Measurements from ENCODE around the gene FZD1.

The FZD1 gene

DNA sequence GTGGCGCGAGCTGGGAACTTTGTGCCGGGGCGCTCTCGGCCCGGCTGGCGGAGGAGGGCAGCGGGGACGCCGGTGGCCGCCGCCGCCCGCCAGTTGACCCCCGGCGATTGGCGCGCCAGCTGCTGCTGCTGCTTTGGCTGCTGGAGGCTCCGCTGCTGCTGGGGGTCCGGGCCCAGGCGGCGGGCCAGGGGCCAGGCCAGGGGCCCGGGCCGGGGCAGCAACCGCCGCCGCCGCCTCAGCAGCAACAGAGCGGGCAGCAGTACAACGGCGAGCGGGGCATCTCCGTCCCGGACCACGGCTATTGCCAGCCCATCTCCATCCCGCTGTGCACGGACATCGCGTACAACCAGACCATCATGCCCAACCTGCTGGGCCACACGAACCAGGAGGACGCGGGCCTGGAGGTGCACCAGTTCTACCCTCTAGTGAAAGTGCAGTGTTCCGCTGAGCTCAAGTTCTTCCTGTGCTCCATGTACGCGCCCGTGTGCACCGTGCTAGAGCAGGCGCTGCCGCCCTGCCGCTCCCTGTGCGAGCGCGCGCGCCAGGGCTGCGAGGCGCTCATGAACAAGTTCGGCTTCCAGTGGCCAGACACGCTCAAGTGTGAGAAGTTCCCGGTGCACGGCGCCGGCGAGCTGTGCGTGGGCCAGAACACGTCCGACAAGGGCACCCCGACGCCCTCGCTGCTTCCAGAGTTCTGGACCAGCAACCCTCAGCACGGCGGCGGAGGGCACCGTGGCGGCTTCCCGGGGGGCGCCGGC is 870 bp downstream of the FZD1 start:
- no peak for DNase-seq (ENCODE audit: low read depth)

DNA sequence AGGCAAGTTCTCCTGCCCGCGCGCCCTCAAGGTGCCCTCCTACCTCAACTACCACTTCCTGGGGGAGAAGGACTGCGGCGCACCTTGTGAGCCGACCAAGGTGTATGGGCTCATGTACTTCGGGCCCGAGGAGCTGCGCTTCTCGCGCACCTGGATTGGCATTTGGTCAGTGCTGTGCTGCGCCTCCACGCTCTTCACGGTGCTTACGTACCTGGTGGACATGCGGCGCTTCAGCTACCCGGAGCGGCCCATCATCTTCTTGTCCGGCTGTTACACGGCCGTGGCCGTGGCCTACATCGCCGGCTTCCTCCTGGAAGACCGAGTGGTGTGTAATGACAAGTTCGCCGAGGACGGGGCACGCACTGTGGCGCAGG is 1.4 kb downstream of the FZD1 start:
- DNase-seq (ENCODE audit: low read depth): no peak

DNA sequence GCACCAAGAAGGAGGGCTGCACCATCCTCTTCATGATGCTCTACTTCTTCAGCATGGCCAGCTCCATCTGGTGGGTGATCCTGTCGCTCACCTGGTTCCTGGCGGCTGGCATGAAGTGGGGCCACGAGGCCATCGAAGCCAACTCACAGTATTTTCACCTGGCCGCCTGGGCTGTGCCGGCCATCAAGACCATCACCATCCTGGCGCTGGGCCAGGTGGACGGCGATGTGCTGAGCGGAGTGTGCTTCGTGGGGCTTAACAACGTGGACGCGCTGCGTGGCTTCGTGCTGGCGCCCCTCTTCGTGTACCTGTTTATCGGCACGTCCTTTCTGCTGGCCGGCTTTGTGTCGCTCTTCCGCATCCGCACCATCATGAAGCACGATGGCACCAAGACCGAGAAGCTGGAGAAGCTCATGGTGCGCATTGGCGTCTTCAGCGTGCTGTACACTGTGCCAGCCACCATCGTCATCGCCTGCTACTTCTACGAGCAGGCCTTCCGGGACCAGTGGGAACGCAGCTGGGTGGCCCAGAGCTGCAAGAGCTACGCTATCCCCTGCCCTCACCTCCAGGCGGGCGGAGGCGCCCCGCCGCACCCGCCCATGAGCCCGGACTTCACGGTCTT is 1.9 kb downstream of the FZD1 start:
- no peak for DNase-seq (ENCODE audit: low read depth)

DNA sequence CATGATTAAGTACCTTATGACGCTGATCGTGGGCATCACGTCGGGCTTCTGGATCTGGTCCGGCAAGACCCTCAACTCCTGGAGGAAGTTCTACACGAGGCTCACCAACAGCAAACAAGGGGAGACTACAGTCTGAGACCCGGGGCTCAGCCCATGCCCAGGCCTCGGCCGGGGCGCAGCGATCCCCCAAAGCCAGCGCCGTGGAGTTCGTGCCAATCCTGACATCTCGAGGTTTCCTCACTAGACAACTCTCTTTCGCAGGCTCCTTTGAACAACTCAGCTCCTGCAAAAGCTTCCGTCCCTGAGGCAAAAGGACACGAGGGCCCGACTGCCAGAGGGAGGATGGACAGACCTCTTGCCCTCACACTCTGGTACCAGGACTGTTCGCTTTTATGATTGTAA is 2.5 kb downstream of the FZD1 start:
- DNase-seq (ENCODE audit: low read depth): no peak

DNA sequence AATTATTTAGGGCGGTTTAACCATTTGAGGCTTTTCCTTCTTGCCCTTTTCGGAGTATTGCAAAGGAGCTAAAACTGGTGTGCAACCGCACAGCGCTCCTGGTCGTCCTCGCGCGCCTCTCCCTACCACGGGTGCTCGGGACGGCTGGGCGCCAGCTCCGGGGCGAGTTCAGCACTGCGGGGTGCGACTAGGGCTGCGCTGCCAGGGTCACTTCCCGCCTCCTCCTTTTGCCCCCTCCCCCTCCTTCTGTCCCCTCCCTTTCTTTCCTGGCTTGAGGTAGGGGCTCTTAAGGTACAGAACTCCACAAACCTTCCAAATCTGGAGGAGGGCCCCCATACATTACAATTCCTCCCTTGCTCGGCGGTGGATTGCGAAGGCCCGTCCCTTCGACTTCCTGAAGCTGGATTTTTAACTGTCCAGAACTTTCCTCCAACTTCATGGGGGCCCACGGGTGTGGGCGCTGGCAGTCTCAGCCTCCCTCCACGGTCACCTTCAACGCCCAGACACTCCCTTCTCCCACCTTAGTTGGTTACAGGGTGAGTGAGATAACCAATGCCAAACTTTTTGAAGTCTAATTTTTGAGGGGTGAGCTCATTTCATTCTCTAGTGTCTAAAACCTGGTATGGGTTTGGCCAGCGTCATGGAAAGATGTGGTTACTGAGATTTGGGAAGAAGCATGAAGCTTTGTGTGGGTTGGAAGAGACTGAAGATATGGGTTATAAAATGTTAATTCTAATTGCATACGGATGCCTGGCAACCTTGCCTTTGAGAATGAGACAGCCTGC is 3.1 kb downstream of the FZD1 start:
- no peak for DNase-seq (ENCODE audit: low read depth)

DNA sequence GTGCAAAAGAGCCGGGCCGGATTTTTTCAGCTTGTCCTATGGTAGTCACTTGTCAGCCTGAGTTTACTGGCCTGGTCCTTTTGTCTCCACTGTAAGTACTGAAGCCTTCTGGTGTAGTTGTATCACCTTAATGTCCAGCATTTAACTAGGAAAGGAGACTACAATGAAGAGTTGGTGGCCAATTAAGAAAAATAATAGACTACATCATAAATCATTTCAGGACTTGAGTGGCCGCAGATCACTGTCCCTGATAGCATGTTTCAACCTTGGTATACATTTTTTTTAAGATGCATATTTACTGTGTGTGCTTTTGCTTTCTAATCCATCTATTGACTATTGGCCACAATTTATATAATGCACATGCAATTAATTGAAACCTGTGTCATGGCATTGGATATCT is 6.1 kb downstream of the FZD1 start:
- DNase-seq (ENCODE audit: low read depth): no peak

DNA sequence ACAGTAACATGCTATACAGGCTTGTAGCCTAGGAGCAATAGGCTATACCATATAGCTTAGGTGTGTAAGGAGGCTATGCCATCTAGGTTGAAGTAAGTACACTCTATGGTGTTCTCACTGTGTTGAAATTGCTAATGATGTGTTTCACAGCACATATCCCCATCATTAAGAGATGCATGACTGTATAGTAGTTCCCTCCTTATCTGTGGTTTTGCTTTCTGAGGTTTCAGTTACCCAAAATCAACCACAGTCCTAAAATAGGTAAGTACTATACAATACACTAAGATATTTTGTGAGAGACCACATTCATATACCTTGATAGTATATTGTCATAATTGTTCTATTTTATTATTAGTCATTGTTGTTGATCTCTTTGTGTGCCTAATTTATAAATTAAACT is 12.7 kb downstream of the FZD1 start:
- no peak for DNase-seq (ENCODE audit: low read depth)

DNA sequence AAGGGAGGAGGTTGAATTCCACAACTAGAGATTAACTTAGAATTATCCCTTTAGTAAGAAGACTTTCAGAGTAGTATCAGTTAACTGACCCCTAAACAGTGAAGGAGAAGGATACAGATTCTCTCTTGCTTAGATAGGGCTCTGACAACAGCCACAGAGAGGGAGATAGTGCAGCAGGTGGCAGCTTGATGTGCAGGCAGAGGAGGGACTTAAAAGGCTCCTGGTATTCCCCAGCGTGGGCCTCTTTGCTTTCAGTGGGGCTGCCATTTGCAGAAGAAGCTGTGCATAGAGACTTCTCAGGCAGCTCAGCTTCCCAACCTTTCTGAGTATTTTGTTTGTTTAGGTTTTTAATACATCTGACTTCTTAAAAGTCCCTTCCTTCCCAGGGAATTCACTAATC is 16.0 kb downstream of the FZD1 start:
- DNase-seq (ENCODE audit: low read depth): no peak

DNA sequence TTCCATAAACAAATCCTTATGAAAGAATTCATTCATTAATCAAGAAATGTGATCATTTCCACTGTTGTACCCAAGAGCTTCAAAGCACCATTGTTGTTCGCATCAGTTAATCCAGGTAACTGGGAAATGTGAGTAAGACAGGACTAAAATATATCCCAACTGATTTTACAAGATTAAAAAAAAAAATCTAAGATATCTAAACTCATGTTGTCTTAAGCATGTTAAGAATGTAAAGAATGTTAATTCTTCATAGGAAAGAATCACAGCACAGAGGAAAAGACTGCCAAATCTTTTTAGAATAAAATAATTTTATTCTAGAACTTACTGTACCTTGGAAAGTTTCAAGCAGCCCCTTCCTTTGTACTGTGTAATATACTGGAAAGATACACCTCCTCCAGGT is 16.4 kb downstream of the FZD1 start:
- DNase-seq (ENCODE audit: low read depth): no peak

DNA sequence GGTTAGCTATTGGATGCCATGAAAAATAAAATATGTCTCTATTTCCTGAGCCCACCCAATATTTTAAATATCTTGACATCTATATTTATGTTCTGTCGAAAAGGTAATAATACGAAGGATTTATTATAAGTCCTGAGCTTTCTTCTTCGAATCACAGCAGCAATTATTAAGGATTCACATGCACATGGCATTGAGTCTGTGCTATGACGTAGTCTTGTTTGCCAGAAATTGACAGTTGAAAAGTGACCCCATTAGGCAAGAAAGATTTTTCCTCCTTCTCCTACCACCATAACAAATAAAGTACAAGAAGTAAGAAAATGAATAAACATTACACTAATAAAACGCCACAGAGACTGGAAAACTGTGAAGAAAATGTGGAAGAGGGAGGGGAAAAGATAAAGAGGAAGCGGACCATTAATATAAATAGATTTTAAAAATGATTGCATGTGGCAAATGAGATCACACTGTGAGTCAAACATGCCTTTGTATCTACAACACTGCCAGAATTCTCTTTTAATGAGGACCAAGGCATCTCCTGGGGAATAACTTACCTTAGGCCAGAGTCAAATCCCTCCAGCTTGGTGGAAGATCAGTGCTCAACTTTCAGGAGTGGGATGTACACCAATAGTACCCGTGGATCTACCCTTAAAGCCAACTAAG is 21.6 kb downstream of the FZD1 start:
- DNase-seq (ENCODE audit: low read depth): no peak

DNA sequence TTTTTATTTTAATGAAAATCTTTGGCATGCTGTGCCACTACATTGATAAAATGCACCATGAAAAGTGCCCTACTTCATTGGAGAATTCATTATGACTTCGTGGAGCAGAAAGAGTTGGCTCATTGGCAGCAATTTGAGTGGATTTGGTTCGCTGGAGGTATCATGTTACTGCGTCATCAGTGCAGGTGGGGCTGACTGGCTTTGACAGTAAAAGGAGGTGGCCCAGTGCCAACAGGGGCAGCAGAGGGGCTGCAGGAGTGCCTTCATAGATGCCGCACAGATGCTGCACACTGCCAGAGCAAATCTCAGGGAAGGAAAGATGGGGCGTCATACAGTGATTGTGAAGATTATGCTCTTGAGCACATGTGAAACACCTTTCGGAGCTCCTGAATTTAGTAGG is 22.2 kb downstream of the FZD1 start:
- DNase-seq (ENCODE audit: low read depth): no peak

DNA sequence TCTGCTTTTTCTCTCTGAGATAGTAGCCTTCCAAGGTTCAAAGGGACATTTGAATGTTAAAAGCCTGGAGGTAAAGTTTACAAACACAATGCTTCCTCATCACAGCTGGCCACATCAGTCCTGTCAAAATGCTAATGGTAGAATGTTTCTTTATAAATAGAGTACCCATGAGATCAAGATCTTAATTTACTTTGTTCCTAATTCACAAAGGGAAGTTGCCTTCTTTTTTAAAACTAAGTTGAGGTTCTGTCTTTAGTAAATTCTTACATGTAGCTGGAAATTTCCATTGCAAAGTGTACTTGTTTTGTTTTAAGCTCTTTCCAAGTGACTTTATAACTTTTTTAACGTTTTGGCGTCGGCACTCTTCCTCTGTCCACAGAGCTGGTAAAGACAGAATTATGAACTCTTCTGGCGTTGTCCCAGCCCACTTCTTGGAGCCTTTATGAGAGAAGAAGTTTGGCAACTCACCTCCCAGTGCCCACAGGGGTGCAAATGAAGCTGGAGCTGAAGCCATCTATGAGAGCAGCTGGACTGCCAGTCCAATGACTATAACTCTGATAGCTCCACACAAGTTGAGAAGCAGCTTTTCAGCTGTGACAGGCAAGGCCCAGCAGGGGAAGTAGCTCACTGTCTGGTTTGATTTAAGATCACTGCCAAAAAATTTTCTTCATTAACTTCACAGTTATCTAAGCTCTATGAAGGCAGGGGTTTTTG is 23.3 kb downstream of the FZD1 start:
- DNase-seq (ENCODE audit: low read depth): no peak

DNA sequence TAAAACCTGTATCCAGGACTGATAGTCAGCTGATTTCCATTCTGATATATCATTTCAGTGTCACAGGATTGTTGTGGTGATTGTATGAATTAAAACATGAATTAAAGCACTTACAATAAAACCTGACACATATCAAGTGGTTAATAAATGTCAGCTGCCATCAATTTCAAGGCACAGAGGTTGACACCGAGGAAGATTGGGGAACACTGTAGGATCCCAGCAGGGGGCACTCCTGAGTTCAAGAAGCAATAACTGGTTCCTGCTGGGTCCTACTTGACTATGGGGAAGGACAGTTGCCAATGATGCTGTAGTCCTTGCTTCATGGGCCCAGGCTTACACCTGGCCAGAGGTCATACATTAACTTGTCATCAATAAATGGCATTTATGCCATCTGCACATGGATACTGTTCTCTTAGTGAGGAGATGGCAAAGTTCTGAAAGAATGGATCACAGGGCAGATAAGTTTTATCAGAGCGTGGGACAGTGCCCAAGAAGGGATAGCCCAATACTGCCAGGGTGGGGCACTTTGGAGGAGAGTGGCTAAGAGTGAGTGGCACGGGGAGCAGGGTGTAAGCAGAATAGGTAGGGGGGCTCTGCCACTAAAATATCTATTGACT is 24.1 kb downstream of the FZD1 start:
- no peak for DNase-seq (ENCODE audit: low read depth)

DNA sequence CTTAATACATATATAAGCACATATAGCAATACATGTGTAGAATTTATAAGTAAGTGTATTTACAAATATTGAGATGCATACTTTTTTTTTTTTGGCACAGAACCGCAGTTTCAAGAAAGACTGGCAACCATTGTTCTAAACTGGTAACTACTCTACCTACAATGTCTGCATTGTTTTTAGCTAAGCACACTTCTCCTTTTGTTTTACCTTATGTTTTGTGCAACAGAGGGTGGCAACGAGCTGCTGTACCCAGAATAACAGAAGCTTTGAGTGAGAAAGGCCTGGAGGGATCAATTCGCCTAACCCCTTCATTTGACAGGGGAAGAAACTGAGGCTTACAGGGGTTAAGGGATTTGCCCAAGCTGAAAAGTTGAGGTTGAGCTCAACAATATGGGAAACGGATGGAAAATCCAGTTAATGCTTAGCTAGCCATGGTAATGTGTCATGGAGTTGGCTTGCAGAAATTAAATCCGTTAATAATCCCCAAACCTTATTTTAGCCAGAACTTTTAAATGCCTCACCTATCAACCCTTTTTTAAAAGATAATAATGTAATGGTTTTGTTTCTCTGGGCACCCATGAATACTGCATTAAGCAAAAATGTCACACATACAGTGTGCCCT is 25.5 kb downstream of the FZD1 start:
- DNase-seq (ENCODE audit: low read depth): no peak

DNA sequence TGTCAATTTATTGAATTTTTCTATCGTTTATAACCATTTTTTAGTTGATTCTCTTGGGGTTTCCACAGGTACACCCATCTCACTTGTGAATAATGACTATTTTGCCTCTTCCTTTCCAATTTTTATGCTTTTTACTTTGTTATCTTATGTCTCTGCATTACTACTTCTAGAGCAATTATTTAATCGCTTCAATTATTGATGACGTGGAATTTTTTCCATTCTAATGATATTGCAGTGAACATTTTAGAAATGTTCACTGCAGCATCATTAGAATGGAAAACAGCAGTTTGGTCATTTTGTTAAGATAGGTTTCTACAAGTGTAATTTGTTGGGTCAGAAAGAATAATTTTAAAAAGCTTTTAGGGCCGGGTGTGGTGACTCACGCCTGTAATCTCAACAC is 27.1 kb downstream of the FZD1 start:
- no peak for DNase-seq (ENCODE audit: low read depth)

DNA sequence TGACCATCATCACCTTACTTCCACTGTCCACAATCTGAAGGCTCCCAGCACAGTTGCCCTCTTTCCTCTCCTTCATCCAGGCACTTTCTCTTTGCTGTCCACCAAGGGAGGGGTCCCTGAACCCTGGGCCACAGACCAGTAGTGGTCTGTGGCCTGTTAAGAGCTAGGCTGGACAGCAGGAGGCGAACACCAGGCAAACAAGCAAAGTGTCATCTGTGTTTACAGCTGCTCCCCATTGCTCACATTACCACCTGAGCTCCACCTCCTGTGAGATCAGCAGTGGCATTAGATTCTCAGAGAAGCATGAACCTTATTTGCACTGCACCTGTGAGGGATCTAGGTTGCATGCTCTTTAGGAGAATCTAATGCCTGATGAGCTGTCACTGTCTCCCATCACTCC is 27.7 kb downstream of the FZD1 start:
- no peak for DNase-seq (ENCODE audit: low read depth)

DNA sequence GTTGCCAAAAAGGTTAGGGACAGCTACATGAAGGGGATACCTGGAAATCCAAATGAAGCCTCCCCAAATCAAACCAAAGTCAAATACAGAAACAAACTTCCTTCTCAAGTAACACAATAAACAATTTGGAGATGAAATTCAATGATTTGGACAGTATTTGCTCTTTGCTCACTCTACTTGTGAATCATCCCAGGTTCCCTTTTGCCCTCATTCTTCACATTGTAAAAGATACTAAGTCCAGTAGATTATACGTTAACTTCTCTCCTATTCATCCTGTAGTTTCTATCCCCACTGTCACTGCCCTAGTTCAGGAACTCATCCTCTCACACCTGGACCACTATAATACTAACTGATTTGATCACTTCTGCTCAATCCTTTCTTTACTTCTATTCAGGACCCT is 28.3 kb downstream of the FZD1 start:
- DNase-seq (ENCODE audit: low read depth): no peak

DNA sequence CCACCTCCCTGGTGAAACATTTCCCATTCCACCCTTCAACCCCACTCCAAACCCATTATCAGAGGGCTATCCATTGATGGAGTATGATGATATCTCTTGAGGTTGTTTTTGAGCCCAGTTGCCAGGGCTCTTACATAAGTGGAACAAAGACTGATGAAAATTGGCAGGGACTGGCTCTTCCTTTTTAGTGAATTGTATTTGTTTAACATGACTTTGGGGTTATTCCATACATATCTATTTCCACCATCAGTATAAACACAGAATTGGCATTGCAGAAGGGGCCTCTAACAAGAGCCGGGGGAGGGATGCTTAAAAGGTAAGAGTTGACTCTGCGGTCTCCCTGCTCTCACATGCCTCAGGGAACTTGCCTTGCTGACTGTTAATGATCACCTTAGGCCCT is 28.9 kb downstream of the FZD1 start:
- no peak for DNase-seq (ENCODE audit: low read depth)

DNA sequence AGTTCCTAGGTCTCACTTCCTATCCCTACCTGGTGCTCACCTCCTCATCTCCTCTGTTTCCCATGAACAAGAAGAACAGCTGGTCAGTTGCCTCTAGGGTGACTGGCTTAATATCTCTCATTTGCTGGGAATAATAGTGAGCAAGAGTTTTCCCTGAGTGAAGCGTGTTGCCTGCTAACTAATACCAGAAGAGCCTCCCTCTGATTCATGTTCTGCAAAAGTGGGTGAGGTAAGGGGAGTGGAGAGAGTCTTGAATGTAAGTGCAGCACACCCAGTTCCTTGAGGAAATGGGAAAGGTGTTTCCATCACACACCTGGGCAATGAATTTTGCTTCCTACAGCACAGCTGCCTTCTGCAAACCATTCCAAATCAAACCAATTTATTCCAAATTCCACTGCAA is 29.6 kb downstream of the FZD1 start:
- DNase-seq (ENCODE audit: low read depth): no peak

DNA sequence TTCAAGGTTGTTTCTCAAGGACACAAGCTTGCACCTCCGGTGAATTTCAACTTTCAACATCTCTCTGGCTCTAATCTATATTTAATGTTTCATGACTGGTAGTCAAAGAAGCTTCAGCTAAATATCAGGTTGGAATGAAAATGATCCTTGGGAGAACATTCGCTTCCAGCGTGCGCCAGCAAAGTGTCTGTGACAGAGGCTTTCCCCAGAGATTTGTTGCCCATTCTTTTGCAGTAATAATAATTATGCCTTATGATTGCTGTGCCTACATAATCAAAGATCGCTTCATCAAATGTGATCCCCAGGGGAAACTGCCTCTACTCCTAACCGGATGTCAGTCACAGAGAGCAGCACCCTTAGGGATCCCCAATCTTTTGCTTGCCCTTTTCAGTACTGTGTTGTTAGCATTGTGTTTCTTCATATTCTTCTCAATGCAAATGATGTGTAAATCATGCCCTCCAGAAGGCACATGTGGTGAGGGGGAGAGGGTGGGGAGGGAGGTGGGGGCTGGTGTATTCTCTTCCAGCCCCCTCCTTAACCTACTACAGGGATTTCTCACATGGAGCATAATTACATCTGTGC is 30.5 kb downstream of the FZD1 start:
- no peak for DNase-seq (ENCODE audit: low read depth)

DNA sequence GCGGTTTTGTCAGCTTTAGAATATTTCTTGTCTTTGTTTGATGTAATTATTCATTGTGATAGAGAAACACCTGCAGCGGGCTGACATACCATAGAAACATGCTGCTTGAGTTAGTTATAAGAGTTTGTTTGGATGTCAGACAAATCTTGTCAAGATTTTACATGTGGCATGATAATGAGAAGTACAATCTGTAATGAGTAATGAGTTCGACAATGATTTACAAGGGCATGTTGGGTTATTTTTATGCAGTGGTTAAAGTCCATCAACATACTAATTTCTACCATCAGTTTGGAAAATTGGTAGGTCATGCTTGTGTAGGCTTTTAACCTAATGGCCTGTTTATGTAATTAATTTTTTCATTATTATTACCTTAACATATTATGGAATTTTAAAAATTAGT is 31.3 kb downstream of the FZD1 start:
- DNase-seq (ENCODE audit: low read depth): no peak
